ENCODE measurements around the gene TMEM204. TPM values are rescaled to one million over a fixed set of nuclear protein-coding genes. Genes with fewer than 3 reads are reported as not detected.

Gene TMEM204
- total and polyA plus RNA-seq, 2 donors (not counting 1 experiment from before 2014, with no cell fraction given): 0.27 to 2.7 TPM

- Mint-ChIP-seq H3K27me3 (no peaks in the 10 kb centered on the region), H3K4me3 (no peak overlapping the region), H3K9me3 (ENCODE audit: insufficient read depth) (no peaks in the 10 kb centered on the region), H3K27ac (no peak overlapping the region), H3K4me1 (peaks cover 2% of the 10 kb centered on the region)
- 96% methylated on average over 32 of the region's 36 CpGs for WGBS (ENCODE audit: insufficient coverage)
- peaks cover 0 to 72% of the 10 kb centered on the region in 2 experiments for H3K36me3 ChIP-seq (replicated peaks in 1 of 2; ENCODE audit: control extremely low read depth in 1 of 2, control insufficient read depth in 1 of 2, extremely low read depth in 1 of 2, insufficient read depth in 2 of 2, low read length in 1 of 2)
- H4K20me1 ChIP-seq (ENCODE audit: control insufficient read depth, insufficient read depth, low read length, poor library complexity, severe bottlenecking): peaks cover 36% of the 10 kb centered on the region
- no peaks in the 10 kb centered on the region for H3K27me3 ChIP-seq (replicated peaks in 1 of 4; ENCODE audit: control extremely low read depth in 1 of 4, control insufficient read depth in 3 of 4, insufficient read depth in 4 of 4, low read length in 3 of 4)
- POLR2A ChIA-PET: no interaction called here
- H2AFZ ChIP-seq (ENCODE audit: insufficient read depth, low read depth, low read length, poor library complexity, severe bottlenecking): no peak overlapping the region
- H3K27ac ChIP-seq (ENCODE audit: low read length in 2 of 2): no peak overlapping the region
- intact Hi-C loops (cut with micrococcal nuclease): no loop called here
- peaks cover 0 to 6% (median 0%) of the 10 kb centered on the region in 3 donors for H3K9me3 ChIP-seq (ENCODE audit: control extremely low read depth in 1 of 3, control insufficient read depth in 2 of 3, insufficient read depth in 1 of 3, low read length in 2 of 3)
- peaks cover 39% of the 10 kb centered on the region for H3K79me2 ChIP-seq (ENCODE audit: control insufficient read depth, insufficient read depth, low read length)
- H3K4me2 ChIP-seq (replicated peaks; ENCODE audit: low read depth, low read length, poor library complexity, severe bottlenecking): no peak overlapping the region
- TF ChIP-seq EZH2 (IDR thresholded peaks at IDR 0.05; ENCODE audit: borderline replicate concordance, insufficient read depth, low read depth, low read length, poor library complexity, severe bottlenecking) (no peak), CTCF (IDR thresholded peaks at IDR 0.05) (no peak)
- ATAC-seq (ENCODE audit: low read depth) (no peak), DNase-seq (no peak)
- CTCF ChIA-PET: interaction anchor here (1.1 kb wide), 1 partner anchor 71 kb away, joined by 4 read pairs; no protein-coding TSS in a partner anchor
- no peak overlapping the region for H3K9ac ChIP-seq (ENCODE audit: low read length)
- H3K4me3 ChIP-seq (ENCODE audit: control extremely low read depth in 1 of 5, extremely low read depth in 1 of 5, insufficient read depth in 1 of 5, low read depth in 2 of 5, low read length in 4 of 5): no peak overlapping the region
- H3K4me1 ChIP-seq (ENCODE audit: control insufficient read depth in 2 of 2, insufficient read depth in 2 of 2, low read length in 2 of 2): peaks cover 0 to 2% of the 10 kb centered on the region in 2 donors
These were observed 33.6 kb upstream of the TMEM204 start for GRCh38 chr16:1499756-1500464.

GRCh38 chr16:1500465-1501150, 32.9 kb upstream of the TMEM204 start:
- POLR2A ChIA-PET: no interaction called here
- Histone ChIP-seq H4K20me1 (ENCODE audit: control insufficient read depth, insufficient read depth, low read length, poor library complexity, severe bottlenecking) (peaks cover 32% of the 10 kb centered on the region), H3K27me3 (replicated peaks in 1 of 4; ENCODE audit: control extremely low read depth in 1 of 4, control insufficient read depth in 3 of 4, insufficient read depth in 4 of 4, low read length in 3 of 4) (no peaks in the 10 kb centered on the region), H3K4me1 (ENCODE audit: control insufficient read depth in 2 of 2, insufficient read depth in 2 of 2, low read length in 2 of 2) (no peaks in the 10 kb centered on the region), H3K9ac (ENCODE audit: low read length) (no peak overlapping the region), H3K27ac (ENCODE audit: low read length in 2 of 2) (no peak overlapping the region), H3K79me2 (ENCODE audit: control insufficient read depth, insufficient read depth, low read length) (peaks cover 32% of the 10 kb centered on the region), H3K9me3 (ENCODE audit: control extremely low read depth in 1 of 3, control insufficient read depth in 2 of 3, insufficient read depth in 1 of 3, low read length in 2 of 3) (peaks cover 0 to 6% (median 0%) of the 10 kb centered on the region in 3 donors), H2AFZ (ENCODE audit: insufficient read depth, low read depth, low read length, poor library complexity, severe bottlenecking) (no peak overlapping the region), H3K4me2 (replicated peaks; ENCODE audit: low read depth, low read length, poor library complexity, severe bottlenecking) (no peak overlapping the region), H3K36me3 (replicated peaks in 1 of 2; ENCODE audit: control extremely low read depth in 1 of 2, control insufficient read depth in 1 of 2, extremely low read depth in 1 of 2, insufficient read depth in 2 of 2, low read length in 1 of 2) (peaks cover 0 to 66% of the 10 kb centered on the region in 2 experiments), H3K4me3 (ENCODE audit: control extremely low read depth in 1 of 5, extremely low read depth in 1 of 5, insufficient read depth in 1 of 5, low read depth in 2 of 5, low read length in 4 of 5) (no peak overlapping the region)
- H3K27ac Mint-ChIP-seq: no peak overlapping the region
- intact Hi-C loops (cut with micrococcal nuclease): no loop called here
- no peak overlapping the region for H3K4me3 Mint-ChIP-seq
- H3K4me1 Mint-ChIP-seq: no peaks in the 10 kb centered on the region
- 96% methylated on average over 44 of the region's 44 CpGs for WGBS (ENCODE audit: insufficient coverage)
- CTCF ChIA-PET: no interaction called here
- no peaks in the 10 kb centered on the region for H3K27me3 Mint-ChIP-seq
- H3K9me3 Mint-ChIP-seq (ENCODE audit: insufficient read depth): no peaks in the 10 kb centered on the region
- no peak for TF ChIP-seq CTCF (IDR thresholded peaks at IDR 0.05)
- TF ChIP-seq EZH2 (IDR thresholded peaks at IDR 0.05; ENCODE audit: borderline replicate concordance, insufficient read depth, low read depth, low read length, poor library complexity, severe bottlenecking): no peak
- DNase-seq: no peak
- ATAC-seq (ENCODE audit: low read depth): no peak
